ENCODE results near the gene KDM2A. TPM values are rescaled to one million over a fixed set of nuclear protein-coding genes. Genes with fewer than 3 reads are reported as not detected.
A peak's percentile ranks its signal among the peaks of the same experiment; 100 is the strongest.

The KDM2A gene
- total RNA-seq, 2 donors from 2014 or later: 151 to 178 TPM

GRCh38 chr11:67240576-67241389 is 121.7 kb downstream of the KDM2A start:
- H3K27ac Mint-ChIP-seq: peak overlapping the region; percentile 99 to 100
- no peaks in the 10 kb centered on the region for H3K9me3 Mint-ChIP-seq
- H3K36me3 Mint-ChIP-seq: peaks cover 44% of the 10 kb centered on the region
- no peaks in the 10 kb centered on the region for H3K27me3 Mint-ChIP-seq
- H3K4me1 Mint-ChIP-seq (ENCODE audit: low read depth in 2 of 2): peaks cover 50 to 61% of the 10 kb centered on the region in 2 donors
- peak overlapping the region; percentile 100 for H3K4me3 Mint-ChIP-seq
- ATAC-seq (peak; percentile 67 to 68), DNase-seq (ENCODE audit: low spot score) (peak; percentile 90)

- ATAC-seq (no peak), DNase-seq (ENCODE audit: low spot score) (no peak)
- Mint-ChIP-seq H3K27me3 (no peaks in the 10 kb centered on the region), H3K4me3 (peak overlapping the region; percentile 100), H3K4me1 (ENCODE audit: low read depth in 2 of 2) (peaks cover 53 to 70% of the 10 kb centered on the region in 2 donors), H3K36me3 (peaks cover 49% of the 10 kb centered on the region), H3K9me3 (no peaks in the 10 kb centered on the region), H3K27ac (peak overlapping the region; percentile 99 to 100)
Observed at GRCh38 chr11:67242548-67242947, 123.5 kb downstream of the KDM2A start.

- Mint-ChIP-seq H3K4me1 (ENCODE audit: low read depth in 2 of 2) (peaks cover 56 to 74% of the 10 kb centered on the region in 2 donors), H3K27me3 (no peaks in the 10 kb centered on the region), H3K9me3 (no peaks in the 10 kb centered on the region), H3K36me3 (peaks cover 53% of the 10 kb centered on the region), H3K4me3 (peak overlapping the region; percentile 100), H3K27ac (peak overlapping the region; percentile 99 to 100)
- no peak for DNase-seq (ENCODE audit: low spot score)
- ATAC-seq: no peak
Observed at GRCh38 chr11:67243051-67243450, 124.0 kb downstream of the KDM2A start.

GRCh38 chr11:67245046-67245445 is 126.0 kb downstream of the KDM2A start:
- DNase-seq (ENCODE audit: low spot score) (no peak), ATAC-seq (no peak)
- no peak overlapping the region for H3K4me3 Mint-ChIP-seq
- no peaks in the 10 kb centered on the region for H3K9me3 Mint-ChIP-seq
- H3K27ac Mint-ChIP-seq: peak overlapping the region in 1 of 2 donors; percentile 45
- H3K27me3 Mint-ChIP-seq: no peaks in the 10 kb centered on the region
- peaks cover 60 to 78% of the 10 kb centered on the region in 2 donors for H3K4me1 Mint-ChIP-seq (ENCODE audit: low read depth in 2 of 2)
- peaks cover 70% of the 10 kb centered on the region for H3K36me3 Mint-ChIP-seq

GRCh38 chr11:67247946-67248550 is 129.0 kb downstream of the KDM2A start:
- no peak for ATAC-seq
- Mint-ChIP-seq H3K9me3 (no peaks in the 10 kb centered on the region), H3K4me1 (ENCODE audit: low read depth in 2 of 2) (peaks cover 61 to 74% of the 10 kb centered on the region in 2 donors), H3K36me3 (peaks cover 54% of the 10 kb centered on the region), H3K4me3 (no peak overlapping the region), H3K27me3 (no peaks in the 10 kb centered on the region), H3K27ac (peak overlapping the region in 1 of 2 donors; percentile 47)
- DNase-seq (ENCODE audit: low spot score): no peak

- no peak for ATAC-seq
- Mint-ChIP-seq H3K9me3 (no peaks in the 10 kb centered on the region), H3K4me1 (ENCODE audit: low read depth in 2 of 2) (peaks cover 62 to 74% of the 10 kb centered on the region in 2 donors), H3K4me3 (no peak overlapping the region), H3K27me3 (no peaks in the 10 kb centered on the region), H3K36me3 (peaks cover 56% of the 10 kb centered on the region), H3K27ac (peak overlapping the region; percentile 47 to 60)
- DNase-seq (ENCODE audit: low spot score): no peak
Observed at GRCh38 chr11:67248653-67249052, 129.6 kb downstream of the KDM2A start.

GRCh38 chr11:67250059-67251043 is 131.3 kb downstream of the KDM2A start:
- Mint-ChIP-seq H3K27ac (peak overlapping the region; percentile 44 to 75), H3K36me3 (peaks cover 55% of the 10 kb centered on the region), H3K4me1 (ENCODE audit: low read depth in 2 of 2) (peaks cover 65 to 72% of the 10 kb centered on the region in 2 donors), H3K27me3 (no peaks in the 10 kb centered on the region), H3K4me3 (no peak overlapping the region), H3K9me3 (no peaks in the 10 kb centered on the region)
- DNase-seq (ENCODE audit: low spot score): no peak
- no peak for ATAC-seq

GRCh38 chr11:67251841-67252240 is 132.8 kb downstream of the KDM2A start:
- no peaks in the 10 kb centered on the region for H3K27me3 Mint-ChIP-seq
- DNase-seq (ENCODE audit: low spot score) (no peak), ATAC-seq (no peak)
- H3K4me3 Mint-ChIP-seq: no peak overlapping the region
- H3K36me3 Mint-ChIP-seq: peaks cover 48% of the 10 kb centered on the region
- H3K9me3 Mint-ChIP-seq: no peaks in the 10 kb centered on the region
- H3K4me1 Mint-ChIP-seq (ENCODE audit: low read depth in 2 of 2): peaks cover 58 to 68% of the 10 kb centered on the region in 2 donors
- H3K27ac Mint-ChIP-seq: peak overlapping the region; percentile 75 to 82

GRCh38 chr11:67252831-67253239 is 133.8 kb downstream of the KDM2A start:
- Mint-ChIP-seq H3K4me1 (ENCODE audit: low read depth in 2 of 2) (peaks cover 57 to 71% of the 10 kb centered on the region in 2 donors), H3K27ac (peak overlapping the region; percentile 75 to 82), H3K4me3 (peak overlapping the region; percentile 60), H3K36me3 (peaks cover 49% of the 10 kb centered on the region), H3K27me3 (no peaks in the 10 kb centered on the region), H3K9me3 (no peaks in the 10 kb centered on the region)
- ATAC-seq (peak; percentile 94 to 96), DNase-seq (ENCODE audit: low spot score) (peak; percentile 79)

GRCh38 chr11:67253872-67254624 is 135.0 kb downstream of the KDM2A start:
- peaks cover 37% of the 10 kb centered on the region for H3K36me3 Mint-ChIP-seq
- no peaks in the 10 kb centered on the region for H3K27me3 Mint-ChIP-seq
- DNase-seq (ENCODE audit: low spot score) (no peak), ATAC-seq (peak; percentile 63 to 69)
- H3K4me1 Mint-ChIP-seq (ENCODE audit: low read depth in 2 of 2): peaks cover 52 to 69% of the 10 kb centered on the region in 2 donors
- H3K4me3 Mint-ChIP-seq: peak overlapping the region; percentile 60
- no peaks in the 10 kb centered on the region for H3K9me3 Mint-ChIP-seq
- H3K27ac Mint-ChIP-seq: peak overlapping the region; percentile 75 to 82

- peaks cover 29% of the 10 kb centered on the region for H3K36me3 Mint-ChIP-seq
- H3K27ac Mint-ChIP-seq: peak overlapping the region; percentile 75 to 82
- H3K4me3 Mint-ChIP-seq: peak overlapping the region; percentile 60
- ATAC-seq (no peak), DNase-seq (ENCODE audit: low spot score) (no peak)
- H3K4me1 Mint-ChIP-seq (ENCODE audit: low read depth in 2 of 2): peaks cover 49 to 67% of the 10 kb centered on the region in 2 donors
- H3K27me3 Mint-ChIP-seq: no peaks in the 10 kb centered on the region
- H3K9me3 Mint-ChIP-seq: no peaks in the 10 kb centered on the region
Observed at GRCh38 chr11:67254798-67255197, 135.7 kb downstream of the KDM2A start.

- no peak for ATAC-seq
- Mint-ChIP-seq H3K4me1 (ENCODE audit: low read depth in 2 of 2) (peaks cover 47 to 66% of the 10 kb centered on the region in 2 donors), H3K4me3 (no peak overlapping the region), H3K27me3 (no peaks in the 10 kb centered on the region), H3K36me3 (peaks cover 29% of the 10 kb centered on the region), H3K9me3 (no peaks in the 10 kb centered on the region), H3K27ac (peak overlapping the region; percentile 75 to 82)
- DNase-seq (ENCODE audit: low spot score): no peak
Observed at GRCh38 chr11:67255353-67255752, 136.3 kb downstream of the KDM2A start.

- DNase-seq (ENCODE audit: low spot score) (no peak), ATAC-seq (no peak)
- H3K4me3 Mint-ChIP-seq: no peak overlapping the region
- H3K36me3 Mint-ChIP-seq: peaks cover 29% of the 10 kb centered on the region
- H3K9me3 Mint-ChIP-seq: no peaks in the 10 kb centered on the region
- peaks cover 42 to 64% of the 10 kb centered on the region in 2 donors for H3K4me1 Mint-ChIP-seq (ENCODE audit: low read depth in 2 of 2)
- no peaks in the 10 kb centered on the region for H3K27me3 Mint-ChIP-seq
- H3K27ac Mint-ChIP-seq: peak overlapping the region; percentile 31 to 82
Observed at GRCh38 chr11:67255864-67256263, 136.8 kb downstream of the KDM2A start.

All from natural killer cell treated with Interleukin-12 subunit alpha and Interleukin-12 subunit beta and Interleukin-15 and Interleukin-18, amount 100 ng/mL, for 72 hours (primary cell).